Activated T-cell treated with anti-CD3 and anti-CD28 coated beads for 4 hours (primary cell): Measurements from ENCODE around the gene BLOC1S1.
"Not testable (repeated sequence)": the region's sequence is repeated elsewhere in the genome, so short reads cannot be mapped to it uniquely, and the experiment has no call there.

ENCODE experiments used
- DNase-seq: peaks from one replicate; pipeline ENCODE4 v3.0.0-alpha.2; 2020

Gene BLOC1S1

DNA sequence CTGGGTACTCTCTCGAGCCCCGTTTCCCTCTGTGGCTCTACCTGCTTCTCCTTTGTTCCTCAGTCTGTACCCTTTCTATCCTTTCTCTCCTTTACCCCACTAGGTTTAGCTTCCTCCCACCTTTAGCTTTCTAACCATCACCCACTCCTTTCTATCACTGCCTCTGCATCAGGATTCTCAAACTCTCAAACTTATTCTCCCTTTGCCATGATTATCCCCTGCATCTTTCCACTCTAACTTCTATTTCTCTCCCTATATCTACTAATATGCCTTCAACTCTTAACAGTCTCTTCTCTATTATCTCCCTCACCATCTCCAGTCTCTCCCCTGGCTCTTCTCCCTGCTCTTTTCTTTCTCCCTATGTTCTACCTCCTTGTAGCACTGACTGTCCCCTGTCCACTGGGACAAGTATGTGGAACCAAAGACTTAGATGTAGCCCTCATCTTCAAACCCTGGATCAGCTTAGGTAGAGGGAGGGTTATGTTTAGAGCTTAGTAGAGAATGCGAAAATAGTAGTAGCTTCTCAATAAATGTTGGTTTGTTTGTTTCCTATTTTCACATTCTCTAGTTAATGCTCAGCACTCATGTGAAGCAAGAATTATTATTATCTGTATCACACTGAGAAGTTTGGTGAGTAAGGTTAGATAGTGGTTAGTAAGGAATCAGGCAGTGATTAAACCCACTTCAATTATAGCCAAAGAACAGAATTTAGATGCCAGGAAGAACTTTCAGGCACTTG, 30.5 kb downstream of the BLOC1S1 start:
- DNase-seq, result no peak

DNA sequence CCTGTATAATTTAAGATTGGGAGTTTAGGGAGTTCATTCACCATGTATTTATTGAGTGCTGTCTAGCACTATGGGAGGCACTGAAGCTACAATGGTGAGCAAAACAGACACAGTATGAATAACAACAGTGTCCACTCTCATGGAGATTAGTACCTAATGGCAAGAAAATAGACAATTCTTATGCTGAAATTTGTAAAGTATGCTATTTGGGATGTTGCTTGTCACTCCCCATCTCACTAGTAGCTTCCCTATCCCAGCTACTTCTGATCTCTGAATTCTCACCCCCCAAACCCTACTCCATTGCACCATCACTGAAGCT, 31.0 kb downstream of the BLOC1S1 start:
- no peak for DNase-seq

DNA sequence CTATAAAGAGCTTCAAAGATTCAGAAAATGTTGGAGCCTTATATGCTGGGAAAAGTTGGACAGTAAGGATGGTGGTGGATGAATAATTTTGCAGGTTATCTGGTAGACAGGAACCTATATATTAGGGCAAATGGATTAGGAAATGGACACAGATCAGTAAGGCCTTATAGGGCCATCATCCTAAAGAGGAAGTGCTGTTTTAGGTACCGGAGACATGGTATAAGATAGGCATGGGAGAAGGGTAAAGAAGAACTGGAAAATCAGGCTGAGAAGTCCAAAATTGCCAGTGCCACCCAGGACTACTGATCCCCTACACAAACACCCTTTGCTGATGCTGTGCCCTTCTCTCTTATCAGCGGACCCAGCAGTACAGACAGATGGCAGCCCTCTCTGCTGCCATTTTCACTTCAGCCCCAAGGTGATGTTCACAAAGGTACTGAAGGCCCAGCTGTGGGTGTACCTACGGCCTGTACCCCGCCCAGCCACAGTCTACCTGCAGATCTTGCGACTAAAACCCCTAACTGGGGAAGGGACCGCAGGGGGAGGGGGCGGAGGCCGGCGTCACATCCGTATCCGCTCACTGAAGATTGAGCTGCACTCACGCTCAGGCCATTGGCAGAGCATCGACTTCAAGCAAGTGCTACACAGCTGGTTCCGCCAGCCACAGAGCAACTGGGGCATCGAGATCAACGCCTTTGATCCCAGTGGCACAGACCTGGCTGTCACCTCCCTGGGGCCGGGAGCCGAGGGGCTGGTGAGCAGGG, 32.6 kb downstream of the BLOC1S1 start:
- DNase-seq, result no peak

DNA sequence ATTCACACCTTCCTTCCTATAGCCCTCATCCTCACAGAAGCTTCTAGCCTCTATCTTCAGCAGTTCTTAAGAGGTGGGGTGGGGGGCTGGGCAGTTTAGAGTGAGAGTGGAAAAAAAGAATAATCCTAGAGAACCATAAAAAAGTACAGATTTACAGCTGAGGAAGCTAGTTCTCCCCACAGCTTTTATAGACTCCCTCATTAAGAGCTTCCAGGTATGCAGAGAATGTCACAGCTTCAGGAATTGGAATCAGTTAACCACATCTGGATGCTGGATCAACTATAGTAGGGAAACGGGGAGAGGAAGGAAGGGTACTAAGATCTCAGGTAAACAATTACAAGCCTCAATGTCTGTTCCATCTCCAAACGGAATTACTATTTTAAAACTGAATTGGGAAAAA, 39.4 kb downstream of the BLOC1S1 start:
- no peak for DNase-seq

DNA sequence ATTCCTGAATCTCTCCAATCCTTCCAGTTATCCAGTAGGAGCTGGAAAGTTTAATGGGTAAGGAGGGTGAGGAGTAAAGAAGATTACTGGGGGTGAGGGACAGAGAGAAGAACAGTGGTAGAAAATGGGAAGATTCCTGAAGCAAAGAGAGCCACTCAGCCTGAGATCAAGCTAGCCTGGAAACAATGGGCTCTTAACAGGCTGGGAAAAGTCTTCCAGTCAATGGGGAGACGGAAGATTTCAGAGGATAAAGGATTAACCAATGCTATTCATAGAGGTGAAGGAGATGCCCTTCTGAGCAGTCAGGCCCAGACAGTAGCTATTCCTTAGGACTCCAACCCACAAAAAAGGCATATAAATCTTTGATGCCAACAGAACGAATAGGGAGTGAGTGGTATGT, 41.9 kb downstream of the BLOC1S1 start:
- DNase-seq, result no peak

DNA sequence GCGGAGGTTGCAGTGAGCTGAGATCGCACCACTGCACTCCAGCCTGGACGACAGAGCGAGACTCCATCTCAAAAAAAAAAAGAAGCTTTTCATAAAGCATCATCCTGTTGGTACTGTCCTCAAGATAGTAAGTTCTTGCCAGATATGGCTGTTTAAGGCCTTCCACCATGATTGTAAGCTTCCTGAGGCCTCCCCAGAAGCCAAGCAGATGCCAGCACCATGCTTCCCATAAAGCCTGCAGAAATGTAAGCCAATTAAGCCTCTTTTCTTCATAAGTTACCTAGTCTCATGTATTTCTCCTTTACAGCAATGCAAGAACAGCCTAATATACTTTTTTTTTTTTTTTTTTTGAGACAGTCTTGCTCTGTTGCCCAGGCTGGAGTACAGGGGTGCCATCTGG, 42.7 kb downstream of the BLOC1S1 start:
- not testable (repeated sequence) for DNase-seq

DNA sequence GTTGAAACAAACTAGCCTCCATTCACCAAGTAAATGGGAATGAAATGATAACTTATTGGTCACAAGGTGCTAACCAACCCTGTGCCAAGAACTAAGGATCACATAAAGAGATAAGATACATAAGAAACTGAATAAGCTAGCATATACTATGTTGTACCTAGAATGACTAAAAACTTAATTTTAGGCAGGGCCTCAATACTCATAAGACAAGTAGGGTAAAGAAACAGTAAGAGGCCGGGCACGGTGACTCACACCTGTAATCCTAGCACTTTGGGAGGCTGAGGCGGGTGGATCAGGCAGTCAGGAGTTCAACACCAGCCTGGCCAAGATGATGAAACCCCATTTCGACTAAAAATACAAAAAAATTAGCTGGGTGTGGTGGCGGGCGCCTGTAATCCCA, 44.8 kb downstream of the BLOC1S1 start:
- DNase-seq, result no peak

DNA sequence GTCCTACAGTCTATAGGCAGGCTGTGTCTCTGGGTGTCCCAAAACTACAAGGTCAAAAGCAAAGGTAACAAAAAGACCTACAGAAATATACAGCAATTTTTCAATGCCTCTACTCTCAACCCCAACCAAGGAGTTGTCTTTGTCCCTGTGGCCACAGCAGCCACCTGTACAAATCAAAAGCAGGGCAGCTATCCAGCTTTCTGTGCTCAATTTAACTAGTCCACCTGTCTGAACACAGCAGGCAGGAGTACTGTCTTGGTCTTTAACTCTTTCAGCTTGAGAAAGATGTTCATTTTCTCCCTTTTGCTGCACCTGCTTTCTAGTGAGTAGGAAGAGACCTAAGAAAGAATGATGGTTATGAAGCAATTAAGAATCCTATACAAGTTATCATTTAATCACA, 46.8 kb downstream of the BLOC1S1 start:
- no peak for DNase-seq

DNA sequence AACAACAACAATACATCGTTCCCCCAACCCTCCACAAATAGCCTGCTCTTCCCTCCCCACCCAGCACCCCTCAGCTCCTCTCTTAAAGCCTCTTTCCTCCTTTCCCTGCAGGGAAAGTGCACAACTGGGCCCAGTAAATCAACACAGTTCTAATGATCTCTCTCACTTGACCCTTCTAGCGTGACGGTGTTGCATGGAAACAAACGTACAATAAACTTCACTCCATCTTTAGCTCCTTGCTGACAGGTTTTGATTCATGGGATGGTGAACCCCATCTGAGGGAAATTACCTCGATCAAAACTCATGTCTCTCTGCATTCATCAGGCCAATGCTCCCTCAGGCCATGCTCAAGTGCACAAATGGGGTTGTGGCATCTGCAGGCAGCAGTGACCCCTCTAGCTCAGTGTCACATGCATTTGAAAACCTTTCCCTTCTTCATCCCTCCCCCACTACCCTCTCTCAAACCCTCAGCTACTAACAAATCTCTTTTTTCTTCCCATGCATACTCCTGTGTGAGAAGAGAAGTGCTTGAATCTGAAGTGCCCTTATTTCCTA, 50.0 kb downstream of the BLOC1S1 start:
- no peak for DNase-seq

DNA sequence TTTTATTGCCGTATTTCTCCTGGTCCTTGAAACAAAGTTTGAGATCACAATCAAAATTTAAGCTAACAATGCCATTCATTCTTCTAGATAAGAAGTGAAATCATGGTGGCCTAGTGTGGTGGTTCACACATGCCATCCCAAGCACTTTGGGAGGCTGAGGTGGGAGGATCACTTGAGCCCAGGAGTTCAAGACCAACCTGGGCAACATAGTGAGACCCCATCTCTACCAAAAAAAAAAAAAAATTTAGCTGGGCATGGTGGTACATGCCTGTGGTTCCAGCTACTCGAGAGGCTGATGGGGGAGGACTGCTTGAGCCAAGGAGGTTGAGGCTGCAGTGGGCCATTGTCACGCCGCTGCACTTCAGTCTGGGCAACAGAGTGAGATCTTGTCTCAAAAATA, 51.3 kb downstream of the BLOC1S1 start:
- no peak for DNase-seq
